ENCODE data around the gene LYPLA2.

Gene LYPLA2

GRCh38 chr1:23806280-23806679, 15.3 kb downstream of the LYPLA2 start:
- no peak overlapping the region for H3K4me3 ChIP-seq (replicated peaks in 1 of 2; ENCODE audit: low read depth in 2 of 2, low read length in 2 of 2)

GRCh38 chr1:23807453-23807852, 16.5 kb downstream of the LYPLA2 start:
- no peak overlapping the region for H3K4me3 ChIP-seq (replicated peaks in 1 of 2; ENCODE audit: low read depth in 2 of 2, low read length in 2 of 2)
- DNase-seq (ENCODE audit: low read depth in 2 of 2) = no peak
- no peak for TF ChIP-seq CTCF (IDR thresholded peaks at IDR 0.05; ENCODE audit: low read depth, low read length)

More at GRCh38 chr1:23806280-23806679, 15.3 kb downstream of the LYPLA2 start:
- DNase-seq (ENCODE audit: low read depth in 2 of 2) = no peak
- TF ChIP-seq CTCF (IDR thresholded peaks at IDR 0.05; ENCODE audit: low read depth, low read length) = no peak

DNA sequence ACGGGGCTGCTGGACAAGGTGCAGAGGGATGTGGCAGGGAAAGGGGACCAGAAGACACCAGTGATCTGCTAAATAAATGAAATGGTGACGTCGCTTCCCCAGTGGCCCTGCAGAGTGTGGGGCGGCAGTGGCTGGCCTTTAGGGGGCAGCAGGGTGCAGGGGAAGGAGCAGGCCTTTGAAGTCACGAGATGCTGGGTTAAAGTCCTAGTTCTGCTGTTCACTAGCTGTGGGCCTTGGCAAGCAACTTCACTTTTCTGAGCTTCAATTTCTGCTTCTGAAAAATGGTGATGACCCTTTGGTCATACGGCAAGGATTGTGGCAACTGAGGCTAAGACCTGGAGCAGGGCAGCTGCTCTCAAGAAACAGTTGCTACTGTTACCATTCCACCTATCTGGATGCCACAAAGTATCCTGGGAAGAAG, 18.8 kb downstream of the LYPLA2 start:
- peak; percentile 75 to 78 for DNase-seq (ENCODE audit: low read depth in 2 of 2)
- H3K4me3 ChIP-seq (replicated peaks in 1 of 2; ENCODE audit: low read depth in 2 of 2, low read length in 2 of 2) = no peak overlapping the region
- peak; percentile 92 for TF ChIP-seq CTCF (IDR thresholded peaks at IDR 0.05; ENCODE audit: low read depth, low read length)

DNA sequence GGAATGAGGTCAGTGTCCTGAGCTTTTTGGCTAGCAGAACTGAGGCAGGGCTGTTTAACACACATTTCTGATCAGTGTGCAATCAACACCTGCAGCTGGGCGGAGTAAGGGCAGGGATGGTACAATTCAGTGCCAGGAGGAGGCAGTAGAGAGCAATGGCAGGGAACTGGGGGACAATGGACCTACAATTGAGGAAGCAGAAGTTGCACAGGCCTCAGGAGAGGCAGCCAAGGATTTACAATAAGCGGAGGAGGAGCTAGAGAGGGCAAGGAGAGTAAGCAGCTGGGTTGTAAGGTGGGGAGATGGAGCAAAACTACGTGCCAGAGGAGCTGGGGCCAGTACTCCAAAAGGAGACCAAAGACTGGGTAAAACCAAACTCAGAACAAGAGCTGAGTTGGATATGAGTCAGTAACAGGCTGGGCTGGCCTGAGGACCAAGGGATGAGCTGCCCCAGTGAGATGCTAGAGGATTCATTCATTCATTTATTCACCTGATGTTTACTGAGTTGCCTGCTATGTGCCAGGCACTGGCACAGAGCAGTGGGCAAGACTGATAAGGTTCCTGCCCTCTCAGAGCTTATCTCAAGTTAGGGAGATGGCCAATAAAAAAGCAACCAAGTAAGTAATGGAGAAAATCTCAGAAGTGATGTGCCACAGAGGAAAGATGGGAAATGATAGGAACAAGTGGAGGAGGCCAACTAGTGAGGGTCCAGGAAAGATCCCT, 20.0 kb downstream of the LYPLA2 start:
- peak; percentile 51 to 56 for DNase-seq (ENCODE audit: low read depth in 2 of 2)
- peak; percentile 80 for TF ChIP-seq CTCF (IDR thresholded peaks at IDR 0.05; ENCODE audit: low read depth, low read length)
- H3K4me3 ChIP-seq (replicated peaks in 1 of 2; ENCODE audit: low read depth in 2 of 2, low read length in 2 of 2) = no peak overlapping the region

GRCh38 chr1:23814016-23814415, 23.1 kb downstream of the LYPLA2 start:
- no peak overlapping the region for H3K4me3 ChIP-seq (replicated peaks in 1 of 2; ENCODE audit: low read depth in 2 of 2, low read length in 2 of 2)
- peak in 1 of 2 donors; percentile 50 for DNase-seq (ENCODE audit: low read depth in 2 of 2)
- no peak for TF ChIP-seq CTCF (IDR thresholded peaks at IDR 0.05; ENCODE audit: low read depth, low read length)

GRCh38 chr1:23816361-23816760, 25.4 kb downstream of the LYPLA2 start:
- no peak for DNase-seq (ENCODE audit: low read depth in 2 of 2)
- H3K4me3 ChIP-seq (replicated peaks in 1 of 2; ENCODE audit: low read depth in 2 of 2, low read length in 2 of 2) = no peak overlapping the region
- no peak for TF ChIP-seq CTCF (IDR thresholded peaks at IDR 0.05; ENCODE audit: low read depth, low read length)

GRCh38 chr1:23816906-23817305, 26.0 kb downstream of the LYPLA2 start:
- no peak overlapping the region for H3K4me3 ChIP-seq (replicated peaks in 1 of 2; ENCODE audit: low read depth in 2 of 2, low read length in 2 of 2)
- DNase-seq (ENCODE audit: low read depth in 2 of 2) = no peak
- no peak for TF ChIP-seq CTCF (IDR thresholded peaks at IDR 0.05; ENCODE audit: low read depth, low read length)

Data from cardiac fibroblast (primary cell).